ENCODE results near the gene PSMD1. TPM values are rescaled to one million over a fixed set of nuclear protein-coding genes. Genes with fewer than 3 reads are reported as not detected.
A peak's percentile ranks its signal among the peaks of the same experiment; 100 is the strongest.

PSMD1 gene
- total RNA-seq, 1 donor from 2014 or later: 108 TPM

GRCh38 chr2:231168460-231169139 is 111.9 kb downstream of the PSMD1 start:
- no peaks in the 10 kb centered on the region for H3K9me3 Mint-ChIP-seq (ENCODE audit: low read depth)
- TF ChIP-seq CTCF (IDR thresholded peaks at IDR 0.05): no peak
- no peaks in the 10 kb centered on the region for H3K27me3 Mint-ChIP-seq (ENCODE audit: low read depth)
- peak overlapping the region; percentile 82 for H3K27ac Mint-ChIP-seq (ENCODE audit: unreplicated experiment)
- no peak for DNase-seq (ENCODE audit: low spot score)
- H3K4me1 Mint-ChIP-seq (ENCODE audit: low read depth): peaks cover 52% of the 10 kb centered on the region
- peaks cover 45% of the 10 kb centered on the region for H3K36me3 Mint-ChIP-seq (ENCODE audit: low read depth)
- H3K4me3 Mint-ChIP-seq (ENCODE audit: unreplicated experiment): no peak overlapping the region

GRCh38 chr2:231169488-231169887 is 112.8 kb downstream of the PSMD1 start:
- peak overlapping the region; percentile 85 for H3K27ac Mint-ChIP-seq (ENCODE audit: unreplicated experiment)
- H3K9me3 Mint-ChIP-seq (ENCODE audit: low read depth): no peaks in the 10 kb centered on the region
- peaks cover 52% of the 10 kb centered on the region for H3K4me1 Mint-ChIP-seq (ENCODE audit: low read depth)
- TF ChIP-seq CTCF (IDR thresholded peaks at IDR 0.05): no peak
- H3K36me3 Mint-ChIP-seq (ENCODE audit: low read depth): peaks cover 44% of the 10 kb centered on the region
- no peak for DNase-seq (ENCODE audit: low spot score)
- H3K4me3 Mint-ChIP-seq (ENCODE audit: unreplicated experiment): no peak overlapping the region
- H3K27me3 Mint-ChIP-seq (ENCODE audit: low read depth): no peaks in the 10 kb centered on the region

- Mint-ChIP-seq H3K4me3 (ENCODE audit: unreplicated experiment) (no peak overlapping the region), H3K27me3 (ENCODE audit: low read depth) (no peaks in the 10 kb centered on the region), H3K4me1 (ENCODE audit: low read depth) (peaks cover 50% of the 10 kb centered on the region), H3K36me3 (ENCODE audit: low read depth) (peaks cover 43% of the 10 kb centered on the region), H3K27ac (ENCODE audit: unreplicated experiment) (peak overlapping the region; percentile 85), H3K9me3 (ENCODE audit: low read depth) (no peaks in the 10 kb centered on the region)
- DNase-seq (ENCODE audit: low spot score): no peak
- no peak for TF ChIP-seq CTCF (IDR thresholded peaks at IDR 0.05)
Measured at GRCh38 chr2:231170055-231170454, 113.4 kb downstream of the PSMD1 start.

- Mint-ChIP-seq H3K27me3 (ENCODE audit: low read depth) (no peaks in the 10 kb centered on the region), H3K4me3 (ENCODE audit: unreplicated experiment) (no peak overlapping the region), H3K4me1 (ENCODE audit: low read depth) (peaks cover 46% of the 10 kb centered on the region), H3K27ac (ENCODE audit: unreplicated experiment) (no peak overlapping the region), H3K9me3 (ENCODE audit: low read depth) (no peaks in the 10 kb centered on the region), H3K36me3 (ENCODE audit: low read depth) (peaks cover 39% of the 10 kb centered on the region)
- no peak for DNase-seq (ENCODE audit: low spot score)
- TF ChIP-seq CTCF (IDR thresholded peaks at IDR 0.05): no peak
Measured at GRCh38 chr2:231172025-231172424, 115.4 kb downstream of the PSMD1 start.

- no peak for TF ChIP-seq CTCF (IDR thresholded peaks at IDR 0.05)
Measured at GRCh38 chr2:231174211-231174651, 117.6 kb downstream of the PSMD1 start.

More at GRCh38 chr2:231174211-231174651, 117.6 kb downstream of the PSMD1 start:
- Mint-ChIP-seq H3K4me1 (ENCODE audit: low read depth) (peaks cover 37% of the 10 kb centered on the region), H3K9me3 (ENCODE audit: low read depth) (no peaks in the 10 kb centered on the region), H3K27ac (ENCODE audit: unreplicated experiment) (no peak overlapping the region), H3K36me3 (ENCODE audit: low read depth) (peaks cover 33% of the 10 kb centered on the region), H3K4me3 (ENCODE audit: unreplicated experiment) (no peak overlapping the region), H3K27me3 (ENCODE audit: low read depth) (no peaks in the 10 kb centered on the region)
- DNase-seq (ENCODE audit: low spot score): no peak
